ENCODE data around the gene TFB2M. TPM values are rescaled to one million over a fixed set of nuclear protein-coding genes. Genes with fewer than 3 reads are reported as not detected.

The TFB2M gene
- polyA plus RNA-seq, 1 donor from 2014 or later: 19.1 TPM

- H3K27ac Mint-ChIP-seq: peak overlapping the region in 1 of 3 donors; percentile 16
- no peaks in the 10 kb centered on the region for H3K27me3 Mint-ChIP-seq
- H3K9me3 Mint-ChIP-seq: peaks cover 0 to 2% (median 0%) of the 10 kb centered on the region in 3 donors
- H3K36me3 Mint-ChIP-seq: peaks cover 11% of the 10 kb centered on the region
- peaks cover 0 to 2% (median 0%) of the 10 kb centered on the region in 3 donors for H3K4me1 Mint-ChIP-seq
- no peak overlapping the region for H3K4me3 Mint-ChIP-seq
These were observed 14.0 kb downstream of the TFB2M start for GRCh38 chr1:246552110-246552509.

- Mint-ChIP-seq H3K27ac (peak overlapping the region in 2 of 3 donors; percentile 25 to 52), H3K27me3 (no peaks in the 10 kb centered on the region), H3K4me3 (no peak overlapping the region), H3K9me3 (no peaks in the 10 kb centered on the region), H3K36me3 (peaks cover 9% of the 10 kb centered on the region), H3K4me1 (peaks cover 0 to 2% (median 0%) of the 10 kb centered on the region in 3 donors)
These were observed 15.7 kb downstream of the TFB2M start for GRCh38 chr1:246550402-246550801.

GRCh38 chr1:246549665-246550064 lies 16.4 kb downstream of the TFB2M start:
- Mint-ChIP-seq H3K4me3 (no peak overlapping the region), H3K9me3 (no peaks in the 10 kb centered on the region), H3K36me3 (peaks cover 7% of the 10 kb centered on the region)

GRCh38 chr1:246544001-246544400 lies 22.1 kb downstream of the TFB2M start:
- Mint-ChIP-seq H3K27ac (no peak overlapping the region), H3K9me3 (no peaks in the 10 kb centered on the region), H3K4me3 (no peak overlapping the region), H3K36me3 (peaks cover 7% of the 10 kb centered on the region), H3K27me3 (no peaks in the 10 kb centered on the region), H3K4me1 (no peaks in the 10 kb centered on the region)

More at GRCh38 chr1:246549665-246550064, 16.4 kb downstream of the TFB2M start:
- H3K4me1 Mint-ChIP-seq: peaks cover 0 to 2% (median 0%) of the 10 kb centered on the region in 3 donors
- H3K27me3 Mint-ChIP-seq: no peaks in the 10 kb centered on the region
- peak overlapping the region in 1 of 3 donors; percentile 78 for H3K27ac Mint-ChIP-seq

GRCh38 chr1:246540738-246541491 lies 25.1 kb downstream of the TFB2M start:
- Mint-ChIP-seq H3K4me1 (no peaks in the 10 kb centered on the region), H3K36me3 (peaks cover 12% of the 10 kb centered on the region), H3K4me3 (no peak overlapping the region), H3K9me3 (no peaks in the 10 kb centered on the region), H3K27ac (no peak overlapping the region), H3K27me3 (no peaks in the 10 kb centered on the region)

GRCh38 chr1:246537887-246538286 lies 28.2 kb downstream of the TFB2M start:
- H3K36me3 Mint-ChIP-seq: peaks cover 8% of the 10 kb centered on the region
- H3K27me3 Mint-ChIP-seq: no peaks in the 10 kb centered on the region
- H3K4me1 Mint-ChIP-seq: no peaks in the 10 kb centered on the region
- H3K27ac Mint-ChIP-seq: peak overlapping the region in 1 of 3 donors; percentile 9
- no peaks in the 10 kb centered on the region for H3K9me3 Mint-ChIP-seq
- H3K4me3 Mint-ChIP-seq: no peak overlapping the region

GRCh38 chr1:246537441-246537840 lies 28.6 kb downstream of the TFB2M start:
- no peak overlapping the region for H3K27ac Mint-ChIP-seq
- peaks cover 8% of the 10 kb centered on the region for H3K36me3 Mint-ChIP-seq
- no peaks in the 10 kb centered on the region for H3K9me3 Mint-ChIP-seq
- no peaks in the 10 kb centered on the region for H3K4me1 Mint-ChIP-seq
- H3K27me3 Mint-ChIP-seq: no peaks in the 10 kb centered on the region
- no peak overlapping the region for H3K4me3 Mint-ChIP-seq

- Mint-ChIP-seq H3K4me1 (no peaks in the 10 kb centered on the region), H3K9me3 (peaks cover 0 to 17% (median 7%) of the 10 kb centered on the region in 3 donors), H3K27ac (no peak overlapping the region), H3K4me3 (no peak overlapping the region), H3K36me3 (peaks cover 11% of the 10 kb centered on the region), H3K27me3 (no peaks in the 10 kb centered on the region)
These were observed 31.9 kb downstream of the TFB2M start for GRCh38 chr1:246534114-246534513.

GRCh38 chr1:246533371-246533905 lies 32.6 kb downstream of the TFB2M start:
- Mint-ChIP-seq H3K9me3 (peaks cover 0 to 17% (median 7%) of the 10 kb centered on the region in 3 donors), H3K36me3 (peaks cover 5% of the 10 kb centered on the region), H3K4me1 (no peaks in the 10 kb centered on the region), H3K4me3 (no peak overlapping the region), H3K27ac (no peak overlapping the region), H3K27me3 (no peaks in the 10 kb centered on the region)

GRCh38 chr1:246532519-246532918 lies 33.5 kb downstream of the TFB2M start:
- Mint-ChIP-seq H3K4me3 (no peak overlapping the region), H3K27ac (no peak overlapping the region), H3K4me1 (peaks cover 0 to 2% (median under 1%) of the 10 kb centered on the region in 3 donors), H3K36me3 (peaks cover 5% of the 10 kb centered on the region), H3K9me3 (peaks cover 0 to 17% (median 7%) of the 10 kb centered on the region in 3 donors), H3K27me3 (no peaks in the 10 kb centered on the region)

GRCh38 chr1:246530482-246530881 lies 35.6 kb downstream of the TFB2M start:
- Mint-ChIP-seq H3K36me3 (peaks cover 7% of the 10 kb centered on the region), H3K27ac (no peak overlapping the region), H3K4me1 (peaks cover 0 to 5% (median 4%) of the 10 kb centered on the region in 3 donors), H3K9me3 (peaks cover 0 to 17% (median 7%) of the 10 kb centered on the region in 3 donors), H3K4me3 (no peak overlapping the region), H3K27me3 (no peaks in the 10 kb centered on the region)

- Mint-ChIP-seq H3K36me3 (peaks cover 7% of the 10 kb centered on the region), H3K27me3 (no peaks in the 10 kb centered on the region), H3K9me3 (peaks cover 0 to 17% (median 7%) of the 10 kb centered on the region in 3 donors), H3K27ac (no peak overlapping the region), H3K4me1 (peaks cover 0 to 5% (median 4%) of the 10 kb centered on the region in 3 donors), H3K4me3 (no peak overlapping the region)
These were observed 36.9 kb downstream of the TFB2M start for GRCh38 chr1:246528933-246529731.

- no peaks in the 10 kb centered on the region for H3K27me3 Mint-ChIP-seq
- H3K27ac Mint-ChIP-seq: peak overlapping the region in 1 of 3 donors; percentile 14
- H3K9me3 Mint-ChIP-seq: peaks cover 0 to 17% (median 7%) of the 10 kb centered on the region in 3 donors
- H3K36me3 Mint-ChIP-seq: peaks cover 7% of the 10 kb centered on the region
- H3K4me1 Mint-ChIP-seq: peaks cover 0 to 5% (median 4%) of the 10 kb centered on the region in 3 donors
- H3K4me3 Mint-ChIP-seq: peak overlapping the region in 2 of 4 donors; percentile 64 to 77
These were observed 38.5 kb downstream of the TFB2M start for GRCh38 chr1:246527402-246528088.

GRCh38 chr1:246526915-246527314 lies 39.1 kb downstream of the TFB2M start:
- no peaks in the 10 kb centered on the region for H3K27me3 Mint-ChIP-seq
- no peak overlapping the region for H3K4me3 Mint-ChIP-seq
- no peak overlapping the region for H3K27ac Mint-ChIP-seq
- peaks cover 7% of the 10 kb centered on the region for H3K36me3 Mint-ChIP-seq
- peaks cover 0 to 5% (median 4%) of the 10 kb centered on the region in 3 donors for H3K4me1 Mint-ChIP-seq
- peaks cover 0 to 17% (median 7%) of the 10 kb centered on the region in 3 donors for H3K9me3 Mint-ChIP-seq
